ENCODE results near the gene MAN2A2.

GRCh38 chr15:90893175-90894090 lies 9.7 kb upstream of the MAN2A2 start:
- no peak for TF ChIP-seq CTCF (IDR thresholded peaks at IDR 0.05; ENCODE audit: extremely low read depth in 1 of 2, insufficient read depth in 1 of 2, low read depth in 1 of 2, low read length in 2 of 2)
- TF ChIP-seq POLR2AphosphoS5 (IDR thresholded peaks at IDR 0.05; ENCODE audit: insufficient read depth, low read depth, low read length), result no peak
- TF ChIP-seq MAX (IDR thresholded peaks at IDR 0.05; ENCODE audit: insufficient read depth, insufficient read length), result no peak
- TF ChIP-seq POLR2A (IDR thresholded peaks at IDR 0.05; ENCODE audit: low read depth, low read length), result no peak
